Thyroid gland (tissue), 4 donors: ENCODE measurements around the gene PNPLA5. TPM values are rescaled to one million over a fixed set of nuclear protein-coding genes. Genes with fewer than 3 reads are reported as not detected.

Source experiments
- DNase-seq, 2 donors: peaks; one replicate each; pipeline ENCODE4 v3.0.0-alpha.2; 2019
- H3K27ac ChIP-seq, 3 donors: fragments of 200-600 bp; sonication (generic); 1 replicate in 2 of 3; 2 replicates in 1 of 3; pipeline ENCODE4 v1.5.1; 2016 to 2019; ENCODE audit warnings: mild to moderate bottlenecking in 1 of 3, moderate library complexity in 1 of 3
- H3K27me3 ChIP-seq: fragments of 200-600 bp; sonication (generic); one replicate; pipeline ENCODE4 v1.5.1; 2019
- H3K36me3 ChIP-seq, 2 donors: fragments of 200-600 bp; sonication (generic); one replicate each; pipeline ENCODE4 v1.5.1; 2016 to 2019
- H3K4me1 ChIP-seq, 2 donors: fragments of 200-600 bp; sonication (generic); one replicate each; pipeline ENCODE4 v1.5.1; 2017 to 2019
- H3K4me3 ChIP-seq, 3 donors: fragments of 200-600 bp; sonication (generic); replicated peaks in 1 of 3; 1 replicate in 2 of 3; 2 replicates in 1 of 3; pipeline ENCODE4 v1.5.1; 2016; ENCODE audit warnings: mild to moderate bottlenecking in 1 of 3
- H3K9me3 ChIP-seq: fragments of 200-600 bp; sonication (generic); one replicate; pipeline ENCODE4 v1.5.1; 2017
- CTCF ChIP-seq, 6 experiments: fragments of 200-600 bp in 3 of 6; fragments of 450-650 bp in 3 of 6; sonication (generic) in 3 of 6; IDR thresholded peaks; one replicate each; pipeline ENCODE4 v1.5.1; 2016 to 2019; ENCODE audit warnings: antibody characterized with exemption in 6 of 6, mild to moderate bottlenecking in 2 of 6, inconsistent platforms in 1 of 6, moderate library complexity in 1 of 6
- POLR2A ChIP-seq, 2 donors: fragments of 450-650 bp; IDR thresholded peaks; one replicate each; pipeline ENCODE4 v1.6.1; 2017; ENCODE audit warnings: antibody characterized with exemption in 2 of 2, mild to moderate bottlenecking in 2 of 2, moderate library complexity in 1 of 2
- WGBS, 2 donors: methylation state at CpG; one replicate each; pipeline ENCODE4 v1.1.5; 2017; 5-methylcytosine and 5-hydroxymethylcytosine counted together
- intact Hi-C: fragments of 100-400 bp; cut with DNase I; formaldehyde crosslinking; loops from one replicate; pipeline ENCODE4 v1.15.1; 2023
- total RNA-seq, 4 donors: library from RNA; depleted of rRNA; stranded (reverse); fragments of >200 nt; gene quantifications; one replicate each; pipeline ENCODE4 v1.2.3, GENCODE V29; 2016

The PNPLA5 gene
- total RNA-seq, 4 donors from 2014 or later, result not detected

GRCh38 chr22:43829904-43830851 is 61.6 kb downstream of the PNPLA5 start:
- Histone ChIP-seq H3K4me3 (no peak overlapping the region), H3K27me3 (no peaks in the 10 kb centered on the region), H3K36me3 (no peaks in the 10 kb centered on the region), H3K27ac (no peak overlapping the region), H3K4me1 (peaks cover 0 to 12% of the 10 kb centered on the region in 2 donors), H3K9me3 (no peaks in the 10 kb centered on the region)
- intact Hi-C loops, result no loop called here
- 45 to 51% methylated on average over 22 to 23 of the region's 33 CpGs for WGBS, 2 donors
- DNase-seq, result peak; percentile 75 to 80
- TF ChIP-seq POLR2A (IDR thresholded peaks at IDR 0.05) (no peak), CTCF (IDR thresholded peaks at IDR 0.05) (no peak)

Other genes starting within 250 kb of the PNPLA5 start
- gene EFCAB6, start 79.7 kb downstream of the PNPLA5 start, total RNA-seq, result 10 to 100 TPM; 10.9 to 26.1 (median 14.1) TPM
- not detected for gene SULT4A1, start 29.5 kb downstream of the PNPLA5 start, total RNA-seq
- under 1 TPM in 2 of 4 donors, not detected in 2; 0.11 to 0.13 TPM for gene PNPLA3, start 31.8 kb upstream of the PNPLA5 start, total RNA-seq
- gene SAMM50, start 63.4 kb upstream of the PNPLA5 start, total RNA-seq, result 10 to 100 TPM; 31.9 to 38.3 (median 32.1) TPM
- gene PARVB, start 132.3 kb upstream of the PNPLA5 start, total RNA-seq, result 10 to 100 TPM in 2 of 4 donors, 1 to 10 TPM in 2; 6.7 to 34.9 (median 11.0) TPM